ENCODE measurements around the gene CCDC167.

The CCDC167 gene

GRCh38 chr6:37478827-37479226 is 20.9 kb downstream of the CCDC167 start:
- H3K27me3 ChIP-seq (ENCODE audit: insufficient read depth, insufficient read length) = no peaks in the 10 kb centered on the region
- no peak for DNase-seq (ENCODE audit: low read depth, low spot score)
- peaks cover 94% of the 10 kb centered on the region for H3K36me3 ChIP-seq (ENCODE audit: insufficient read depth, insufficient read length, low read length)
- no peaks in the 10 kb centered on the region for H3K9me3 ChIP-seq (ENCODE audit: insufficient read depth, low read length)
- H3K9ac ChIP-seq (ENCODE audit: insufficient read length, low read depth) = no peak overlapping the region
- no peak for TF ChIP-seq SUZ12 (IDR thresholded peaks at IDR 0.05; ENCODE audit: extremely low read depth, insufficient read depth, insufficient read length)
- TF ChIP-seq ZNF274 (IDR thresholded peaks at IDR 0.05; ENCODE audit: low read depth, low read length) = no peak
- no peak for TF ChIP-seq YY1 (IDR thresholded peaks at IDR 0.05; ENCODE audit: insufficient read depth, insufficient read length)
- H3K4me1 ChIP-seq (ENCODE audit: insufficient read depth, insufficient read length) = peaks cover 2% of the 10 kb centered on the region
- no peak overlapping the region for H3K4me3 ChIP-seq (ENCODE audit: insufficient read length, low read depth)

- no peak for DNase-seq (ENCODE audit: low read depth, low spot score)
- Histone ChIP-seq H3K9ac (ENCODE audit: insufficient read length, low read depth) (no peak overlapping the region), H3K36me3 (ENCODE audit: insufficient read depth, insufficient read length, low read length) (peaks cover 94% of the 10 kb centered on the region), H3K9me3 (ENCODE audit: insufficient read depth, low read length) (no peaks in the 10 kb centered on the region), H3K4me1 (ENCODE audit: insufficient read depth, insufficient read length) (peaks cover 4% of the 10 kb centered on the region), H3K27me3 (ENCODE audit: insufficient read depth, insufficient read length) (no peaks in the 10 kb centered on the region), H3K4me3 (ENCODE audit: insufficient read length, low read depth) (no peak overlapping the region)
- TF ChIP-seq ZNF274 (IDR thresholded peaks at IDR 0.05; ENCODE audit: low read depth, low read length) = no peak
- TF ChIP-seq SUZ12 (IDR thresholded peaks at IDR 0.05; ENCODE audit: extremely low read depth, insufficient read depth, insufficient read length) = no peak
- TF ChIP-seq YY1 (IDR thresholded peaks at IDR 0.05; ENCODE audit: insufficient read depth, insufficient read length) = no peak
Measured at GRCh38 chr6:37477656-37478435, 21.8 kb downstream of the CCDC167 start.

- H3K36me3 ChIP-seq (ENCODE audit: insufficient read depth, insufficient read length, low read length) = peaks cover 94% of the 10 kb centered on the region
Measured at GRCh38 chr6:37477191-37477590, 22.5 kb downstream of the CCDC167 start.

GRCh38 chr6:37474316-37474715 is 25.4 kb downstream of the CCDC167 start:
- H3K4me3 ChIP-seq (ENCODE audit: insufficient read length, low read depth) = no peak overlapping the region
- DNase-seq (ENCODE audit: low read depth, low spot score) = no peak
- H3K36me3 ChIP-seq (ENCODE audit: insufficient read depth, insufficient read length, low read length) = peaks cover 85% of the 10 kb centered on the region

More at GRCh38 chr6:37477191-37477590, 22.5 kb downstream of the CCDC167 start:
- no peak for TF ChIP-seq SUZ12 (IDR thresholded peaks at IDR 0.05; ENCODE audit: extremely low read depth, insufficient read depth, insufficient read length)
- no peak for TF ChIP-seq YY1 (IDR thresholded peaks at IDR 0.05; ENCODE audit: insufficient read depth, insufficient read length)
- TF ChIP-seq ZNF274 (IDR thresholded peaks at IDR 0.05; ENCODE audit: low read depth, low read length) = no peak
- H3K4me3 ChIP-seq (ENCODE audit: insufficient read length, low read depth) = no peak overlapping the region
- H3K27me3 ChIP-seq (ENCODE audit: insufficient read depth, insufficient read length) = no peaks in the 10 kb centered on the region
- H3K4me1 ChIP-seq (ENCODE audit: insufficient read depth, insufficient read length) = peaks cover 4% of the 10 kb centered on the region
- H3K9me3 ChIP-seq (ENCODE audit: insufficient read depth, low read length) = no peaks in the 10 kb centered on the region
- no peak overlapping the region for H3K9ac ChIP-seq (ENCODE audit: insufficient read length, low read depth)
- DNase-seq (ENCODE audit: low read depth, low spot score) = no peak

GRCh38 chr6:37473364-37474095 is 26.2 kb downstream of the CCDC167 start:
- no peak overlapping the region for H3K9ac ChIP-seq (ENCODE audit: insufficient read length, low read depth)
- no peaks in the 10 kb centered on the region for H3K9me3 ChIP-seq (ENCODE audit: insufficient read depth, low read length)
- no peak for DNase-seq (ENCODE audit: low read depth, low spot score)
- H3K4me1 ChIP-seq (ENCODE audit: insufficient read depth, insufficient read length) = peaks cover 2% of the 10 kb centered on the region
- peaks cover 77% of the 10 kb centered on the region for H3K36me3 ChIP-seq (ENCODE audit: insufficient read depth, insufficient read length, low read length)
- H3K27me3 ChIP-seq (ENCODE audit: insufficient read depth, insufficient read length) = no peaks in the 10 kb centered on the region
- no peak overlapping the region for H3K4me3 ChIP-seq (ENCODE audit: insufficient read length, low read depth)
- no peak for TF ChIP-seq SUZ12 (IDR thresholded peaks at IDR 0.05; ENCODE audit: extremely low read depth, insufficient read depth, insufficient read length)
- TF ChIP-seq YY1 (IDR thresholded peaks at IDR 0.05; ENCODE audit: insufficient read depth, insufficient read length) = no peak
- TF ChIP-seq ZNF274 (IDR thresholded peaks at IDR 0.05; ENCODE audit: low read depth, low read length) = no peak

More at GRCh38 chr6:37474316-37474715, 25.4 kb downstream of the CCDC167 start:
- Histone ChIP-seq H3K9ac (ENCODE audit: insufficient read length, low read depth) (no peak overlapping the region), H3K9me3 (ENCODE audit: insufficient read depth, low read length) (no peaks in the 10 kb centered on the region), H3K27me3 (ENCODE audit: insufficient read depth, insufficient read length) (no peaks in the 10 kb centered on the region), H3K4me1 (ENCODE audit: insufficient read depth, insufficient read length) (peaks cover 2% of the 10 kb centered on the region)
- no peak for TF ChIP-seq YY1 (IDR thresholded peaks at IDR 0.05; ENCODE audit: insufficient read depth, insufficient read length)
- TF ChIP-seq SUZ12 (IDR thresholded peaks at IDR 0.05; ENCODE audit: extremely low read depth, insufficient read depth, insufficient read length) = no peak

- no peaks in the 10 kb centered on the region for H3K27me3 ChIP-seq (ENCODE audit: insufficient read depth, insufficient read length)
- H3K9ac ChIP-seq (ENCODE audit: insufficient read length, low read depth) = no peak overlapping the region
- no peaks in the 10 kb centered on the region for H3K4me1 ChIP-seq (ENCODE audit: insufficient read depth, insufficient read length)
- no peak for DNase-seq (ENCODE audit: low read depth, low spot score)
- no peaks in the 10 kb centered on the region for H3K9me3 ChIP-seq (ENCODE audit: insufficient read depth, low read length)
- peaks cover 34% of the 10 kb centered on the region for H3K36me3 ChIP-seq (ENCODE audit: insufficient read depth, insufficient read length, low read length)
- H3K4me3 ChIP-seq (ENCODE audit: insufficient read length, low read depth) = no peak overlapping the region
- TF ChIP-seq YY1 (IDR thresholded peaks at IDR 0.05; ENCODE audit: insufficient read depth, insufficient read length) (no peak), ZNF274 (IDR thresholded peaks at IDR 0.05; ENCODE audit: low read depth, low read length) (no peak), SUZ12 (IDR thresholded peaks at IDR 0.05; ENCODE audit: extremely low read depth, insufficient read depth, insufficient read length) (no peak)
Measured at GRCh38 chr6:37467718-37468117, 32.0 kb downstream of the CCDC167 start.

- Histone ChIP-seq H3K9me3 (ENCODE audit: insufficient read depth, low read length) (no peaks in the 10 kb centered on the region), H3K4me1 (ENCODE audit: insufficient read depth, insufficient read length) (no peaks in the 10 kb centered on the region), H3K36me3 (ENCODE audit: insufficient read depth, insufficient read length, low read length) (peaks cover 48% of the 10 kb centered on the region), H3K4me3 (ENCODE audit: insufficient read length, low read depth) (no peak overlapping the region), H3K27me3 (ENCODE audit: insufficient read depth, insufficient read length) (no peaks in the 10 kb centered on the region), H3K9ac (ENCODE audit: insufficient read length, low read depth) (no peak overlapping the region)
- TF ChIP-seq SUZ12 (IDR thresholded peaks at IDR 0.05; ENCODE audit: extremely low read depth, insufficient read depth, insufficient read length) (no peak), ZNF274 (IDR thresholded peaks at IDR 0.05; ENCODE audit: low read depth, low read length) (no peak), YY1 (IDR thresholded peaks at IDR 0.05; ENCODE audit: insufficient read depth, insufficient read length) (no peak)
- DNase-seq (ENCODE audit: low read depth, low spot score) = no peak
Measured at GRCh38 chr6:37463110-37463509, 36.6 kb downstream of the CCDC167 start.

Data from NT2/D1 (cell line).